Measurements from ENCODE around the gene CD276.

The CD276 gene

GRCh38 chr15:73740152-73741048, 56.2 kb downstream of the CD276 start:
- no peak for FAIRE-seq
- no peak for DNase-seq (ENCODE audit: extremely low spot score, insufficient read length, low read depth)

- DNase-seq (ENCODE audit: extremely low spot score, insufficient read length, low read depth) (no peak), FAIRE-seq (no peak)
These were observed 57.2 kb downstream of the CD276 start for GRCh38 chr15:73741321-73741836.

- DNase-seq (ENCODE audit: extremely low spot score, insufficient read length, low read depth) (no peak), FAIRE-seq (no peak)
These were observed 60.1 kb downstream of the CD276 start for GRCh38 chr15:73744293-73744692.

- DNase-seq (ENCODE audit: extremely low spot score, insufficient read length, low read depth) (no peak), FAIRE-seq (no peak)
These were observed 60.9 kb downstream of the CD276 start for GRCh38 chr15:73745073-73745472.

GRCh38 chr15:73746261-73746660, 62.1 kb downstream of the CD276 start:
- FAIRE-seq = no peak
- DNase-seq (ENCODE audit: extremely low spot score, insufficient read length, low read depth) = no peak

- FAIRE-seq = no peak
- no peak for DNase-seq (ENCODE audit: extremely low spot score, insufficient read length, low read depth)
These were observed 62.7 kb downstream of the CD276 start for GRCh38 chr15:73746883-73747282.

- FAIRE-seq (no peak), DNase-seq (ENCODE audit: extremely low spot score, insufficient read length, low read depth) (no peak)
These were observed 63.8 kb downstream of the CD276 start for GRCh38 chr15:73747847-73748590.

- DNase-seq (ENCODE audit: extremely low spot score, insufficient read length, low read depth) = no peak
- no peak for FAIRE-seq
These were observed 64.5 kb downstream of the CD276 start for GRCh38 chr15:73748730-73749129.

DNA sequence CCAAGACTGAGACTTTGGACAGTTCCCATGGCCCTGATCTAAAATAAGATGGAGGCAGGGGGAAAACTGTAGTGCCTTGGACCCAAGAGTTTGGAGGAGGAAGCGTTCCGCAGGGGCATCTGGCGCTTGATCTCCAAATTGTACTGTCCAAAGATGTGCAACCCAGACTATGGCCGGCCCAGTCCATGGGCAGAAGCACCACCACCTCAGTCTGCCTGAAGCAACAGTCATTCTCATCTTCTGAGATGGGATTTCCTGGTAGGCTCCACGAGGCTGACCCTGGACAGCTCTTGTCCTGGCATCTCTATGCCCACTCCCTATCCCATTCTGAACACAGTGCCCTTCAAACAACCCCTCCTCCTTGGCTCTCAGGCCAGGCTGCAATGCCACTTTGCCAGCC, 65.3 kb downstream of the CD276 start:
- DNase-seq (ENCODE audit: extremely low spot score, insufficient read length, low read depth) = no peak
- no peak for FAIRE-seq

- no peak for DNase-seq (ENCODE audit: extremely low spot score, insufficient read length, low read depth)
- no peak for FAIRE-seq
These were observed 65.8 kb downstream of the CD276 start for GRCh38 chr15:73749971-73750370.

GRCh38 chr15:73750438-73750837, 66.3 kb downstream of the CD276 start:
- no peak for FAIRE-seq
- no peak for DNase-seq (ENCODE audit: extremely low spot score, insufficient read length, low read depth)

GRCh38 chr15:73750951-73751350, 66.8 kb downstream of the CD276 start:
- FAIRE-seq = no peak
- DNase-seq (ENCODE audit: extremely low spot score, insufficient read length, low read depth) = no peak

GRCh38 chr15:73751511-73751898, 67.3 kb downstream of the CD276 start:
- no peak for DNase-seq (ENCODE audit: extremely low spot score, insufficient read length, low read depth)

DNA sequence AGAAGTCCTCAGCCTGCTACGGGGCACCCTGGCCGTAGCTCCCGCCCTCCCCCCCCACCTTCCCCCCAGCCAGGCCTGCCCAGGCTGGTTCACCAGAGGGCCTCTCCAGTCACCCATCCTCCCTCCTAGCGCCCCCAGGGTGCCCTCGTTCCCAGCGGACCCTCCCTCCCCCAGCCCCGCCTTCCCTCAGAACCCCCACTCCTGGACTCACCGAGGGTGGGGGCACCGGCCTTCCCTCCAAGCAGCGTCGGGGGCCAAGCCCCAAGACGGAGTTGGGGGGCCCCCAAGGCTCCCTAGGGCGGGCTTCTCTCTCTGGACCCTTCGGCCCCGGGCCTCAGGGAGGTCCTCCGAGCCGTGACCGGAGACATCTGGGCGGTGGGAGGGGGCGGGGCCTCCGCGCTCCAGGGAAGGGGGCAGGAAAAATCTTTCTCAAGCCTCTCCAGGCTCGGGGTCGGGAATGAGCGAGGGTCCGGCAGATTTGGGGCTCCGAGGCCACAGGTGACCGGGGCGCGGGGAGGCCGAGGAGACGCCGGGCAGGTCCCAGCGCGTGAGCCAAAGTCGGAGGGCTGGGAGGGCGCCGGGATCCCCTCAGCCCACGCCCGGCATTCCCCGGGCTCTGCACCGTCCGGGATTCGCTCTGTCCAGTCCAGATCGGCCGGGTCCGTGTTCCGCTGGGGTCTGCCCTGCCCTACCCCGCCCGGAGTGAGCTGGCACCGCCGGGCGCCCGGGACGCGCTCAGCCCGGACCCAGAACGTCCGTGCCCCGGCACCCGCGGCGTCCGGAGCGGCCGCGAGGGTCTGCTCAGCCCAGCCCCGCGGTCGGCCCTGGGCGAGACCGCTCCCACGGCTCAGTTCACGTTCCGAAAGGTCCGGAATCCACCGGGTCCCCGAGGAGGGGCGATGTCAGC, 68.0 kb downstream of the CD276 start:
- FAIRE-seq (no peak), DNase-seq (ENCODE audit: extremely low spot score, insufficient read length, low read depth) (no peak)

More at GRCh38 chr15:73751511-73751898, 67.3 kb downstream of the CD276 start:
- no peak for FAIRE-seq

GRCh38 chr15:73752806-73753193, 68.6 kb downstream of the CD276 start:
- FAIRE-seq (no peak), DNase-seq (ENCODE audit: extremely low spot score, insufficient read length, low read depth) (no peak)

- no peak for DNase-seq (ENCODE audit: extremely low spot score, insufficient read length, low read depth)
- FAIRE-seq = no peak
These were observed 69.3 kb downstream of the CD276 start, which contains the start of gene INSYN1 for GRCh38 chr15:73753250-73754130. Gene INSYN1, minus strand, starts transcription at chr15:73753351. Its CDS starts 2,221 bp downstream, at chr15:73751130.

- DNase-seq (ENCODE audit: extremely low spot score, insufficient read length, low read depth) (no peak), FAIRE-seq (no peak)
These were observed 70.3 kb downstream of the CD276 start for GRCh38 chr15:73754461-73754860.

DNA sequence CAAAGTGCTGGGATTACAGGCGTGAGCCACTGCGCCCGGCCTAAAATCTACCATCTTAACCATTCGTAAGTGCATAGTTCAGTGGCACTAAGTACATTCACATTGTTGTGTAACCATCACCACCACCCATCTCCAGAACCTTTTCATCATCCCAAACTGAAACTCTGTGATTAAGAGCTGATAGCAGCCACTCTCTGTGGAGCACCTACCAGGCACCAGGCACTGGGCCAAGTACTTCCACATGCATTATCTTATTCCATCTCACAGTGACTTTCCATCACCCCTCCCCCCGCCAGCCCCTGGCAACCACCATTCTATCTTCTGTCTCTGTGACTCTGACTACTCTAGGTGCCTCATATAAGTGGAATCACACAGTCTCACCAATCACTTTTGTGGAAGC, 71.3 kb downstream of the CD276 start:
- FAIRE-seq (no peak), DNase-seq (ENCODE audit: extremely low spot score, insufficient read length, low read depth) (no peak)

DNA sequence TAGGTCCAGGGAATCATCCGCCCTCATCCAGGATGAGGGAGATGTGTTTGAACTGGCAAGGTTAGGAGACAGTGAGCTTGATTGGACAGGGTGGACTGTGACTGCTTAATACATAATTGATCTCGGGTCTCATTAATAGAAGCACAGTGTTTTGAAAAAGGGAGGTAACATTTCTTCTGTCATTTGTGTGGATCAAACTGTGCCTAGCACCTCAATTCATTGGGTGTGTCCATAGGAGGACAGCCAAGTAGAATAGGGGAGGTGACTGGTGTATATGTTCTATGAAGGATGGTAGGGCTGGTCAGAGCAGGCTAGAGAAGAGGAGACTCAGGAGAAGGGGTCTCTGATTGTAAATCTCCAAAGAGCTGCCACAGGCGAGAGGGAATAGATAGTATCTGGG, 71.8 kb downstream of the CD276 start:
- no peak for FAIRE-seq

More for the DNA sequence above, 71.8 kb downstream of the CD276 start:
- no peak for DNase-seq (ENCODE audit: extremely low spot score, insufficient read length, low read depth)
